ENCODE measurements around the gene AKAIN1. TPM values are rescaled to one million over a fixed set of nuclear protein-coding genes. Genes with fewer than 3 reads are reported as not detected.

The AKAIN1 gene
- total RNA-seq, 4 donors from 2014 or later, result 0.95 TPM; not detected in 3

DNA sequence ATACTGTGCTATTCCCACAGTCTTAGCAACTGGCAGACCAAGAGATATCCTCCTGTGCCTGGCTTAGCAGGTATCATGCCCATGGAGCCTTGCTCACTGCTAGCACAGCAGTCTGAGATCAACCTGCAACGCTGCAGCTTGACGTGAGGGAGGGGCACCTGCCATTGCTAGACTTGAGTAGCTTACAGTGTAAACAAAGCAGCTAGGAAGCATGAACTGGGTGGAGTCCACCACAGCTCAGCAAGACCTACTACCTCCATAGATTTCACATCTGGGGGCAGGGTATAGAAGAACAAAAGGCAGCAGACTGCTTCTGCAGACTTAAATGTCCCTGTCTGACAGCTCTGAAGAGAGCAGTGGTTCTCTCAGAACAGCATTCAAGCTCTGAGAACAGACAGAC is 74.8 kb downstream of the AKAIN1 start:
- intact Hi-C loops (cut with DNase I), result no loop called here
- Histone ChIP-seq H3K4me3 (no peak overlapping the region), H3K27ac (no peak overlapping the region), H3K36me3 (no peaks in the 10 kb centered on the region), H3K27me3 (no peaks in the 10 kb centered on the region), H3K4me1 (no peaks in the 10 kb centered on the region), H3K9me3 (peaks cover 0 to 24% (median 8%) of the 10 kb centered on the region in 3 donors)
- 63 to 73% methylated on average over 2 of the region's 2 CpGs for WGBS, 2 donors
- TF ChIP-seq, protein P1, sequence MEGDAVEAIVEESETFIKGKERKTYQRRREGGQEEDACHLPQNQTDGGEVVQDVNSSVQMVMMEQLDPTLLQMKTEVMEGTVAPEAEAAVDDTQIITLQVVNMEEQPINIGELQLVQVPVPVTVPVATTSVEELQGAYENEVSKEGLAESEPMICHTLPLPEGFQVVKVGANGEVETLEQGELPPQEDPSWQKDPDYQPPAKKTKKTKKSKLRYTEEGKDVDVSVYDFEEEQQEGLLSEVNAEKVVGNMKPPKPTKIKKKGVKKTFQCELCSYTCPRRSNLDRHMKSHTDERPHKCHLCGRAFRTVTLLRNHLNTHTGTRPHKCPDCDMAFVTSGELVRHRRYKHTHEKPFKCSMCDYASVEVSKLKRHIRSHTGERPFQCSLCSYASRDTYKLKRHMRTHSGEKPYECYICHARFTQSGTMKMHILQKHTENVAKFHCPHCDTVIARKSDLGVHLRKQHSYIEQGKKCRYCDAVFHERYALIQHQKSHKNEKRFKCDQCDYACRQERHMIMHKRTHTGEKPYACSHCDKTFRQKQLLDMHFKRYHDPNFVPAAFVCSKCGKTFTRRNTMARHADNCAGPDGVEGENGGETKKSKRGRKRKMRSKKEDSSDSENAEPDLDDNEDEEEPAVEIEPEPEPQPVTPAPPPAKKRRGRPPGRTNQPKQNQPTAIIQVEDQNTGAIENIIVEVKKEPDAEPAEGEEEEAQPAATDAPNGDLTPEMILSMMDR (IDR thresholded peaks at IDR 0.05), result no peak
- TF ChIP-seq POLR2A (IDR thresholded peaks at IDR 0.05), result no peak
- no peak for DNase-seq

DNA sequence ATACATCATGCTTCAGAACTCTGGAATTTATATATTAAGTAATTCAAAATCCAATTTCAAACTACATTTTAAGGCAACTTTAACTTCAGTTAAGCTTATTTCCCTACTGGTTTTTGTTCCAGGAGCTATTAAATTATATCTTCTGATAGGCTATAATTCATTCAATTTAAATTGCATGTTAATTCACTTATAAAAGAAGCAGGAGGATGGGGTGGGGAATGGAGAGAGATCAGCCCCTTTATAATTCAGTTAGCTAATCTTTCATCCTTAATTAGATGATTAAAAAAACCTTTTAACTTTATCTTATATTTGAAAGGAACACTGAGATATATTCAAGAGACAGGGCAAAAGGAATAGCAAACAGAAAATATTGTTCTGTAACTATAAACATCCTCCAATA is 86.8 kb downstream of the AKAIN1 start:
- Histone ChIP-seq H3K4me1 (no peaks in the 10 kb centered on the region), H3K4me3 (no peak overlapping the region), H3K27me3 (no peaks in the 10 kb centered on the region), H3K9me3 (no peaks in the 10 kb centered on the region), H3K36me3 (no peaks in the 10 kb centered on the region), H3K27ac (no peak overlapping the region)
- TF ChIP-seq, protein P1 (IDR thresholded peaks at IDR 0.05), result no peak
- TF ChIP-seq POLR2A (IDR thresholded peaks at IDR 0.05), result no peak
- no peak for DNase-seq
- intact Hi-C loops (cut with DNase I), result no loop called here

DNA sequence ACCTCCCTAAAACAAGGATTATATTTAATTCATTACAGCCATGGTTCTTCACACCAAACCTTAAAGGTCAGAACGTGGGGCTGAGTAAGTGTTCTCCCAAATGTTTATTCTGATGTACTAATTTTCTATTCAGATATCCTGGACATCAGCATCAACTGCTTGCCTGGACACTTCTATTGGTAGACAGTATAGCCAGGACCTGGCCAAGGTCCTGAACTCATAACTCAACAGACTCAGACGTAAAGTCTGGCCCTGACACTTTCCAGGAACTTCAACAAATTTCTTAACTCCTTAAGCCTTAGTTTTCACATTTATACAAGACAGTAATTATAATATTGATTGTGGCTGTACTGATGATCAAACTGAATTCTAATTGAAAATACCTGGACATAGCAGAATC is 89.1 kb downstream of the AKAIN1 start:
- DNase-seq, result no peak
- Histone ChIP-seq H3K4me1 (no peaks in the 10 kb centered on the region), H3K36me3 (no peaks in the 10 kb centered on the region), H3K4me3 (no peak overlapping the region), H3K27me3 (no peaks in the 10 kb centered on the region), H3K9me3 (no peaks in the 10 kb centered on the region), H3K27ac (no peak overlapping the region)
- TF ChIP-seq POLR2A (IDR thresholded peaks at IDR 0.05), result no peak
- TF ChIP-seq, protein P1 (IDR thresholded peaks at IDR 0.05), result no peak
- WGBS, 2 donors, result 13 to 26% methylated on average over 2 of the region's 2 CpGs
- intact Hi-C loops (cut with DNase I), result no loop called here

DNA sequence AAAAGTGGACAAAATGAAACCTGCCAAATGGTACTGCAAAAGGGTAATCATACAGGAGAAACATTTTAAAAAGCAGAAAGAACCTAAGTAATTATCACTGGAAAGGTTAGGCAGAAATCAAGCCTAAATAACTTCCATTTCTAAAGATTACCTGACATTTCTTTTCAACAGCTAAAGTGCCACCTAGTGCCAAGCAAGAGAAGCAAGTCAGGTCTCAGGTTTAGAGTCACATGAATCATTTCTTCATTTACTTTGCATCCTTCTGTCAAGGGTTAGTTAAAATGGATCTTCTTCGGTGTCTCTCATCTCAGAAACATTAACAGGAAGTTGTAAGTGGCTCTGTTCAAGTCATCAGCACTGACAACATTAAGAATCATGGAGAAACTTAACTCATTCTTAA is 90.3 kb downstream of the AKAIN1 start:
- WGBS, 2 donors, result 19 to 22% methylated on average over 1 of the region's 1 CpG
- no peaks in the 10 kb centered on the region for H3K9me3 ChIP-seq
- no peak for TF ChIP-seq POLR2A (IDR thresholded peaks at IDR 0.05)
- TF ChIP-seq, protein P1 (IDR thresholded peaks at IDR 0.05), result no peak
- H3K36me3 ChIP-seq, result no peaks in the 10 kb centered on the region
- H3K4me3 ChIP-seq, result no peak overlapping the region
- intact Hi-C loops (cut with DNase I), result no loop called here
- H3K27ac ChIP-seq, result no peak overlapping the region
- H3K27me3 ChIP-seq, result no peaks in the 10 kb centered on the region
- H3K4me1 ChIP-seq, result no peaks in the 10 kb centered on the region
- DNase-seq, result no peak

DNA sequence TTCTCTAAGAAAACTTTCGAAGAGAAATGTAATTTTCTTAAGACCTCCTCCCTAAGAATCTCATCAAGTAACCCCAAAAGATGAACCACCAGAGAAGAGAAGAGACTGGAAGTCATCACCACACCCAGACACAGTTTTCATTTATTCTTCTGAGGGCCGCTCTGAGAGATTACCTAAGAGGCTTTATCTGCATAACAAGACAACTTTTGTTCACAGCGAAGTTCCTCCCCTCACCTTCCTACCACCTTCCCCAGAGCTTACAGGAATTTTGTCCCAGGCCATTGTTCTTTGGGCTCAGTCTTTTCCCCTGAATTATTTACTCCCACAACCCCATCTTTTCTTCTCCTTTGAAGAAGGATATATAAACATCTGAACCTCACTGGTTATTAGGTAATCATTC is 92.8 kb downstream of the AKAIN1 start:
- no peaks in the 10 kb centered on the region for H3K36me3 ChIP-seq
- 39 to 65% methylated on average over 2 to 3 of the region's 3 CpGs for WGBS, 2 donors
- intact Hi-C loops (cut with DNase I), result no loop called here
- H3K4me1 ChIP-seq, result no peaks in the 10 kb centered on the region
- H3K9me3 ChIP-seq, result no peaks in the 10 kb centered on the region
- no peak for DNase-seq
- H3K4me3 ChIP-seq, result no peak overlapping the region
- H3K27me3 ChIP-seq, result no peaks in the 10 kb centered on the region
- H3K27ac ChIP-seq, result no peak overlapping the region
- no peak for TF ChIP-seq POLR2A (IDR thresholded peaks at IDR 0.05)
- TF ChIP-seq, protein P1 (IDR thresholded peaks at IDR 0.05), result no peak
